Esophagus (tissue), 2 donors: ENCODE measurements around the gene SFRP5. TPM values are rescaled to one million over a fixed set of nuclear protein-coding genes. Genes with fewer than 3 reads are reported as not detected.

Experiments used
- H3K27ac ChIP-seq, 2 donors: one replicate each; pipeline ENCODE4 v1.5.1; 2013; ENCODE audit warnings: low read depth in 2 of 2, mild to moderate bottlenecking in 2 of 2, inconsistent platforms in 1 of 2, low read length in 1 of 2, moderate library complexity in 1 of 2
- H3K27me3 ChIP-seq, 2 donors: one replicate each; pipeline ENCODE4 v1.6.1; 2013; ENCODE audit warnings: low read length in 2 of 2, control low read depth in 1 of 2, mild to moderate bottlenecking in 1 of 2; ENCODE audit not compliant: insufficient read depth in 2 of 2, control insufficient read depth in 1 of 2
- H3K36me3 ChIP-seq, 2 donors: one replicate each; pipeline ENCODE4 v1.6.1; 2013; ENCODE audit warnings: low read length in 1 of 2; ENCODE audit not compliant: control insufficient read depth in 2 of 2, insufficient read depth in 2 of 2
- H3K4me1 ChIP-seq, 2 donors: one replicate each; pipeline ENCODE4 v1.6.1; 2013; ENCODE audit warnings: low read length in 1 of 2; ENCODE audit not compliant: control insufficient read depth in 2 of 2, insufficient read depth in 2 of 2
- H3K4me3 ChIP-seq, 2 donors: one replicate each; pipeline ENCODE4 v1.5.1; 2013; ENCODE audit warnings: low read length in 2 of 2, mild to moderate bottlenecking in 2 of 2, low read depth in 1 of 2, moderate library complexity in 1 of 2
- H3K9me3 ChIP-seq, 2 donors: one replicate each; pipeline ENCODE4 v1.6.1; 2013; ENCODE audit warnings: mild to moderate bottlenecking in 2 of 2, low read depth in 1 of 2, low read length in 1 of 2, moderate library complexity in 1 of 2; ENCODE audit not compliant: control insufficient read depth in 2 of 2, insufficient read depth in 1 of 2
- WGBS, 2 donors: extraction: QIAGEN DNeasy Blood & Tissue Kit; methylation state at CpG; one replicate each; pipeline ENCODE4 v1.1.7; 2013; 5-methylcytosine and 5-hydroxymethylcytosine counted together
- polyA plus RNA-seq, 2 donors: library from polyadenylated mRNA; stranded (reverse); fragments of 200-250 nt; gene quantifications; one replicate each; pipeline ENCODE4 v1.2.3, GENCODE V29; 2013
- donor health status: healthy with polysubstance abuse.
- donor health status: Bipolar disorder and iron deficiency.

Gene SFRP5
- polyA plus RNA-seq, 2 donors = 0.65 to 0.88 TPM

GRCh38 chr10:97760461-97761257, 11.1 kb downstream of the SFRP5 start:
- H3K27ac ChIP-seq = no peak overlapping the region
- whole genome bisulfite sequencing, 2 donors = 81 to 85% methylated on average over 11 of the region's 11 CpGs

GRCh38 chr10:97759946-97760345, 11.9 kb downstream of the SFRP5 start:
- Histone ChIP-seq H3K36me3 (peaks cover 22 to 40% of the 10 kb centered on the region in 2 donors), H3K27me3 (no peaks in the 10 kb centered on the region), H3K4me3 (no peak overlapping the region), H3K4me1 (no peaks in the 10 kb centered on the region), H3K9me3 (no peaks in the 10 kb centered on the region), H3K27ac (no peak overlapping the region)
- 71 to 72% methylated on average over 5 of the region's 5 CpGs for WGBS, 2 donors

More at GRCh38 chr10:97760461-97761257, 11.1 kb downstream of the SFRP5 start:
- Histone ChIP-seq H3K4me1 (no peaks in the 10 kb centered on the region), H3K9me3 (no peaks in the 10 kb centered on the region), H3K4me3 (no peak overlapping the region), H3K27me3 (no peaks in the 10 kb centered on the region), H3K36me3 (peaks cover 22 to 35% of the 10 kb centered on the region in 2 donors)

GRCh38 chr10:97759158-97759887, 12.5 kb downstream of the SFRP5 start:
- Histone ChIP-seq H3K9me3 (no peaks in the 10 kb centered on the region), H3K4me3 (no peak overlapping the region), H3K4me1 (no peaks in the 10 kb centered on the region), H3K27ac (no peak overlapping the region), H3K36me3 (peaks cover 22 to 40% of the 10 kb centered on the region in 2 donors), H3K27me3 (no peaks in the 10 kb centered on the region)
- WGBS, 2 donors = 59 to 63% methylated on average over 5 of the region's 5 CpGs

GRCh38 chr10:97757471-97757870, 14.3 kb downstream of the SFRP5 start:
- WGBS, 2 donors = 81 to 85% methylated on average over 6 of the region's 6 CpGs
- H3K4me1 ChIP-seq = no peaks in the 10 kb centered on the region
- no peak overlapping the region for H3K27ac ChIP-seq
- H3K36me3 ChIP-seq = peaks cover 20 to 53% of the 10 kb centered on the region in 2 donors
- no peak overlapping the region for H3K4me3 ChIP-seq
- no peaks in the 10 kb centered on the region for H3K9me3 ChIP-seq
- H3K27me3 ChIP-seq = no peaks in the 10 kb centered on the region

GRCh38 chr10:97755718-97756117, 16.1 kb downstream of the SFRP5 start:
- H3K27ac ChIP-seq = no peak overlapping the region

GRCh38 chr10:97754726-97755125, 17.1 kb downstream of the SFRP5 start:
- peaks cover 27 to 56% of the 10 kb centered on the region in 2 donors for H3K36me3 ChIP-seq
- H3K27ac ChIP-seq = no peak overlapping the region
- H3K27me3 ChIP-seq = no peaks in the 10 kb centered on the region
- H3K4me3 ChIP-seq = no peak overlapping the region
- H3K4me1 ChIP-seq = no peaks in the 10 kb centered on the region
- no peaks in the 10 kb centered on the region for H3K9me3 ChIP-seq
- WGBS, 2 donors = 76 to 81% methylated on average over 4 of the region's 4 CpGs

More at GRCh38 chr10:97755718-97756117, 16.1 kb downstream of the SFRP5 start:
- WGBS, 2 donors = 93 to 98% methylated on average over 6 of the region's 6 CpGs
- Histone ChIP-seq H3K36me3 (peaks cover 25 to 55% of the 10 kb centered on the region in 2 donors), H3K4me3 (no peak overlapping the region), H3K9me3 (no peaks in the 10 kb centered on the region), H3K27me3 (no peaks in the 10 kb centered on the region), H3K4me1 (no peaks in the 10 kb centered on the region)

- WGBS, 2 donors = 93 to 94% methylated on average over 18 of the region's 18 CpGs
Measured at GRCh38 chr10:97752956-97753355, 18.8 kb downstream of the SFRP5 start.

GRCh38 chr10:97748116-97748515, 23.7 kb downstream of the SFRP5 start:
- Histone ChIP-seq H3K4me3 (no peak overlapping the region), H3K36me3 (peaks cover 30 to 49% of the 10 kb centered on the region in 2 donors), H3K27ac (no peak overlapping the region), H3K9me3 (no peaks in the 10 kb centered on the region), H3K4me1 (peaks cover 0 to under 1% of the 10 kb centered on the region in 2 donors), H3K27me3 (no peaks in the 10 kb centered on the region)
- whole genome bisulfite sequencing, 2 donors = 71 to 89% methylated on average over 10 of the region's 10 CpGs

More at GRCh38 chr10:97752956-97753355, 18.8 kb downstream of the SFRP5 start:
- Histone ChIP-seq H3K27ac (no peak overlapping the region), H3K36me3 (peaks cover 37 to 61% of the 10 kb centered on the region in 2 donors), H3K4me3 (no peak overlapping the region), H3K27me3 (no peaks in the 10 kb centered on the region), H3K4me1 (no peaks in the 10 kb centered on the region), H3K9me3 (no peaks in the 10 kb centered on the region)

GRCh38 chr10:97747573-97747972, 24.2 kb downstream of the SFRP5 start:
- no peaks in the 10 kb centered on the region for H3K9me3 ChIP-seq
- H3K27ac ChIP-seq = no peak overlapping the region
- H3K4me1 ChIP-seq = peaks cover 0 to 4% of the 10 kb centered on the region in 2 donors
- H3K36me3 ChIP-seq = peaks cover 30 to 49% of the 10 kb centered on the region in 2 donors
- WGBS, 2 donors = 87 to 91% methylated on average over 1 of the region's 1 CpG
- H3K27me3 ChIP-seq = no peaks in the 10 kb centered on the region
- H3K4me3 ChIP-seq = no peak overlapping the region
